Effector memory CD8-positive, alpha-beta T cell (primary cell): ENCODE measurements around the gene BORCS6.

Source experiments
- ATAC-seq: fragments of 150-1000 bp; cut with Tn5 transposase; replicated peaks from 2 replicates; pipeline ENCODE4 v1.10.0; 2021; ENCODE audit warnings: mild to moderate bottlenecking, moderate library complexity
- DNase-seq, 3 experiments: peaks; one replicate each; pipeline ENCODE4 v3.0.0; 2021
- H3K27ac Mint-ChIP-seq, 2 donors: one replicate each; pipeline ENCODE4 v1.8.0; 2022; ENCODE audit warnings: mild to moderate bottlenecking in 2 of 2, mixed read lengths in 2 of 2, moderate library complexity in 2 of 2
- H3K27me3 Mint-ChIP-seq, 2 donors: one replicate each; pipeline ENCODE4 v1.8.0; 2022; ENCODE audit warnings: mixed read lengths in 2 of 2
- H3K36me3 Mint-ChIP-seq: one replicate; pipeline ENCODE4 v1.8.0; 2022; ENCODE audit warnings: mild to moderate bottlenecking, moderate library complexity, mixed read lengths; ENCODE audit not compliant: insufficient read depth
- H3K4me1 Mint-ChIP-seq, 2 donors: one replicate each; pipeline ENCODE4 v1.8.0; 2022; ENCODE audit warnings: low read depth in 2 of 2, mixed read lengths in 2 of 2
- H3K4me3 Mint-ChIP-seq, 2 donors: one replicate each; pipeline ENCODE4 v1.8.0; 2022; ENCODE audit warnings: mild to moderate bottlenecking in 2 of 2, mixed read lengths in 2 of 2, moderate library complexity in 2 of 2
- H3K9me3 Mint-ChIP-seq, 2 donors: one replicate each; pipeline ENCODE4 v1.8.0; 2022; ENCODE audit warnings: mixed read lengths in 2 of 2

BORCS6 gene

DNA sequence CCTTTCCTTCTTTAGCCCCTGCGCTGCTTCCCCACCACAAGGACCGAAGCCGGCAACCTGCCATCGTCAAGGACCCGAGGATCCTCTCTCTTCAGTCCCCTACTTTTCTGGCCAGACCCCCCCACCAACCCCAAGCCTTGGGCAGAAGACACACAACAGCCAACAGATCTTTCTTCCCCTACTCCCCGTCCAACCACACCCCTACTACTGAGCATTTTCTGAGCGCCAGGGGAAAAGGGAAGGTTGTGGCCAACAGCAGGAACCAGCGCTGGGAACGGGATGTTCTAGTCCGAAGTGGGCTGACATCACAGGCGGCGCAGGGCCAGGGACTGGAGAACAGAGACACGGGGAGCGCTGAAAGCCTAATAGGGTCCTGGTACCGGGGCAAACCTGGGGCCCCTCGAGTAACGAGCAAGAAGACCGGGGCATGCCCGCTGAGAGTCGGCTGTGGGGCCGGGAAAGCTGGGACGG is 38.3 kb downstream of the BORCS6 start:
- DNase-seq (peak in 2 of 3 experiments; percentile 39 to 60), ATAC-seq (no peak)
- Mint-ChIP-seq H3K36me3 (no peaks in the 10 kb centered on the region), H3K27ac (no peak overlapping the region), H3K4me3 (no peak overlapping the region), H3K9me3 (no peaks in the 10 kb centered on the region), H3K4me1 (peaks cover 17 to 53% of the 10 kb centered on the region in 2 donors), H3K27me3 (no peaks in the 10 kb centered on the region)

DNA sequence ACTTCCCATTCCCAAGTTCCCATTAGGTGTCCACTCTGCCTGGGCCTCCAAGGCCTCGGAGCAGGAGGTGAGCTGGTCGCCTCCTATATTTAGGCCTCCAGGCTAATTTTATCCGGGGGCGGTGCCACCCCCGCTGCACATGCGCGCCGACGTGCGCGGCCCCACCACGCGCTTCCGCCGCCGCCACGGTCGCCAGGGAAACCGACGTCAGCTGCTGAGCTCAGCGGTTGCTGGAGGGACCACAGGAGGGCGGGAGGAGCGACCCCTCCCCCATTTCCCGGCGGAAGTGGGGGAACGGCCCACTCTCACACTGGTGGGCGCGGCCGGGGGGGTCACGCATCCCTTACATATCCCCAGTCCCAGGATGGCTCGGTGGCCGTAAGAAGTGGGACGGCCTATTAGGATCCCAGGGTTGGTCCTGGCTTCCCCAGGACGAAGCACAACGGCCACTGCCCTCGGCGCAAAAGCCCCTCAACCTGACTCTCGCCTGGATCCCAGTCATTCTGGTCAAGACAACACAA is 38.8 kb downstream of the BORCS6 start:
- H3K27me3 Mint-ChIP-seq: no peaks in the 10 kb centered on the region
- no peaks in the 10 kb centered on the region for H3K9me3 Mint-ChIP-seq
- peaks cover 19 to 54% of the 10 kb centered on the region in 2 donors for H3K4me1 Mint-ChIP-seq
- DNase-seq (peak; percentile 90 to 93 (median 92)), ATAC-seq (peak; percentile 49)
- no peak overlapping the region for H3K27ac Mint-ChIP-seq
- H3K4me3 Mint-ChIP-seq: no peak overlapping the region
- no peaks in the 10 kb centered on the region for H3K36me3 Mint-ChIP-seq

DNA sequence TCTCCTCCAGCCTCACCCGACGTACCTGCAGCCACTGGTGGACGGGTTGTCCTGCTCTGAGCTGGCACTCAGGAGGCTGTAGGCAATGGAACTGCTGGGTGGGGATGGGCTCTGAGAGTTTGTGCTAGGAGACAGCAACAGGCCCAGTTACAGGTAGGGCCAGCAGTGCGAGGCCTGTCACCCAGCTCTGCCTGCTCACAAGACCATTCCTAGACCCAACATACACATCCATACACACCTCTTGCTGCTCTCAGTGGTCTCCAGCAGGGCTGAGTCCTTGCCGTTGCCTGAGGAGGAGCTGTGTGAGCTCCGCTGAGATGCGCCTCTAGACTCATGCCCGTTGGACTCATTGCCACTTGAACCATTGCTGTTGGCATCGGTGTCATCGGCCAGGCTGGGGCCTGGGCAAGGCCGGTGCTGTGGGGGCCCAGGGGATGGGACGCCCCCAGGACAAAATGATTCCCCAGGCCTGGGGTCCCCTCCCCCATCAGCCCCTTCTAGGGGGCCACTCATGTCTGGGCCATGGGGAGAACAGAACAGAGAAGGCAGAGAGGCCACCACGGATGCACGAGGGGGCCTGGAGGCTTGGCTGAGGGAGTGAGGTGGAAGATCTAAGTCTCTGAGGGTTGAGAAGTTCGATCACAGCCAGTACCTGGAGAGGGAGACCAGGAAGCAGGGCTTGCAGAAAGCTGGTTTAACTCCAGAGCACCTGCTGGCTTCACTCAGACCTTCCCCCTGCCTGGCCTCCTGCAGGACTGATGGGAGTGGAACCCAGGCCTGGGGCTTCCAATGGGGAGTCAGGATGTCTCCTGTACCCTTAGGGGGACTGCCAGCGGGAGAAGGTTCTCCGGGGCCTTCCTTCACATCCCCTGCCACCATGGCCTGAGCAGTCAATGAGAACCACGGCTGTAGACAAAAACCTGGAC is 39.5 kb downstream of the BORCS6 start:
- peaks cover 19 to 57% of the 10 kb centered on the region in 2 donors for H3K4me1 Mint-ChIP-seq
- peak in 1 of 3 experiments; percentile 12 for DNase-seq
- H3K27ac Mint-ChIP-seq: no peak overlapping the region
- no peak overlapping the region for H3K4me3 Mint-ChIP-seq
- ATAC-seq: no peak
- H3K36me3 Mint-ChIP-seq: no peaks in the 10 kb centered on the region
- H3K27me3 Mint-ChIP-seq: no peaks in the 10 kb centered on the region
- H3K9me3 Mint-ChIP-seq: no peaks in the 10 kb centered on the region

DNA sequence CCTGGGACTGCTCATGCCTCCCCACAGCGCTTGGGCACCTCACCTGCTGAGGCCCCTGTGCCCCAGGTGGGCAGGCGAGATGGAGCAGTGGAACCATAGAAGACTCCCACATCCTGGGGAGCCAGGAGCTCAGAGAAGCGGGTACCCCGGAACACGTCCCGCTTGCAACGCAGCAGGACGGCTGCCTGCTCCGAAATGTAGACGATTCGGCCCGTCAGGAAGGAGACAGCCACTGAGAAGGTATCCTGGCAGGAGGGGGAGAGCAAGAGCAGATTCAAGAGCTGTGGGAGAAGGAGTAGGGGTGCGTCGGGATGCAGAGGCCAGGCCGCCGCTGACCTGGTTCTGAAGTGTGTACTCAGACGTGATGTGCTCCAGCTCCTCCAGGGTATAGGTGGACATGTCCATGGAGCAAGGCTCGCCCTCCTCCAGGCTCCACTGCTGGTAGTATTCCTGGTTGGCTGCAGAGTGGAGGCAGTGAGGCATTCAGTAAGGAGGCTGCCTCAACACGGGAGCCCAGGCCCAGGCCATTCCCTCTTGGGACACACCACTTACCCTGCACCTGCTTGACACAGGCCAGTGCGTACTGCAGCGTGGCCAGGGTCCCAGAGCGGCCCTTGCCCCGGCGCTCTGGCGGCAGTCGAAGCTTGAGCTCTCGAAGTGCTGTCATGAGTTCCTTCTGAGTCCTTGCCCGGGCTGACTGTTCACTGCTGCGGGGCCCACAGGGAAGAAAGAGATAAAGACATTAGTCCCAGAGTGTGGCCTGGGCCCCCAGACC is 40.4 kb downstream of the BORCS6 start:
- ATAC-seq (no peak), DNase-seq (no peak)
- no peaks in the 10 kb centered on the region for H3K27me3 Mint-ChIP-seq
- H3K4me3 Mint-ChIP-seq: no peak overlapping the region
- H3K9me3 Mint-ChIP-seq: no peaks in the 10 kb centered on the region
- H3K4me1 Mint-ChIP-seq: peaks cover 19 to 57% of the 10 kb centered on the region in 2 donors
- H3K36me3 Mint-ChIP-seq: no peaks in the 10 kb centered on the region
- no peak overlapping the region for H3K27ac Mint-ChIP-seq

DNA sequence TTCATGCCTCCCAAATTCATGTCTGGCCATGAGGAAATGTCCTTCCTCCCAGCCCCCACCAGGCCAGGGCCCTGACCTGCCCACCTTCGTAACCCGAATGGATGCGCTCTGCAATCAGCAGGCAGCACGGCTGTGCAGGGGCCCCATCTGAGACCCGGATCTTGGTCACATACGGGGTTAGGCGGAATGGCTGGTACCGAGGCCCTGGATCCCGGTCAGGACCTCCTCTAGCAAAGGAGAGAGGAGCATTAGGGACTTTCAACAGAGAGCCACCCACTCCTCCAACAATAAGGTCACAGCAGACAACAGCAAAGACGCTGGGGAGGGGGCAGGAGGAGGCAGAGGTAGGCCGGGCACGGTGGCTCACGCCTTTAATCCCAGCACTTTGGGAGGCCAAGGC is 41.4 kb downstream of the BORCS6 start:
- no peaks in the 10 kb centered on the region for H3K27me3 Mint-ChIP-seq
- DNase-seq (peak in 1 of 3 experiments; percentile 8), ATAC-seq (no peak)
- H3K36me3 Mint-ChIP-seq: no peaks in the 10 kb centered on the region
- peak overlapping the region in 1 of 2 donors; percentile 58 for H3K4me3 Mint-ChIP-seq
- no peak overlapping the region for H3K27ac Mint-ChIP-seq
- H3K9me3 Mint-ChIP-seq: no peaks in the 10 kb centered on the region
- peaks cover 19 to 59% of the 10 kb centered on the region in 2 donors for H3K4me1 Mint-ChIP-seq

DNA sequence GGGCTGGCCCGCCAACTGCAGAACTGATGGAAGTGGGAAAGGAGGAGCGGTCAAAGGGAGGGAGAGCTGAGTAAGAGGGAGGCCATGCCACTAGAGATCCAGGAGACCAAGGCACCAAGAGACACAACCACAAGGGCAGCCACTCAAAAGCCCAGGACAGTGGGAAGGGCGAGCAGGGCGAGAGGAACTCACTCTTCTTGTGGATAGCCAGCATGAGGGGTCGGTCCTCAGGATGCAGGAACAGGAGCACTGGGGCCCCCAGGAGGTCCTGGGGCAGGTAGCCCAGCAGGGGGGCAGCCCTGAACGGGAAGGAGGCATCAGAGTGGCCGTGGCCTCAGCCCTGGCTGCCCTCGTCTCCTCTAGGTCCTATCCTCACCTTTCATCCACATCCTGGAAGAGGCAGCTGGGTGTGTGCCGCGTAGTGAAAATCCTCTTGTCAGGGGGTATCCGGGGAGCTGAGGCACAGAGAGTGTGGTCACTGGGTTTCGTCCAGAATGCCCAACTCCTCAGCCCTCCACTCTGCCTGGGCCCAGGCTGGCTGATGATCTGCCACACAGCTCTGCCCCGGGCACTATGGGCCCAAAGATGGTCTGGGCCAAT is 42.1 kb downstream of the BORCS6 start:
- Mint-ChIP-seq H3K9me3 (no peaks in the 10 kb centered on the region), H3K36me3 (no peaks in the 10 kb centered on the region), H3K27me3 (no peaks in the 10 kb centered on the region), H3K4me1 (peaks cover 19 to 52% of the 10 kb centered on the region in 2 donors), H3K4me3 (peak overlapping the region in 1 of 2 donors; percentile 74), H3K27ac (peak overlapping the region in 1 of 2 donors; percentile 79)
- ATAC-seq (no peak), DNase-seq (no peak)

DNA sequence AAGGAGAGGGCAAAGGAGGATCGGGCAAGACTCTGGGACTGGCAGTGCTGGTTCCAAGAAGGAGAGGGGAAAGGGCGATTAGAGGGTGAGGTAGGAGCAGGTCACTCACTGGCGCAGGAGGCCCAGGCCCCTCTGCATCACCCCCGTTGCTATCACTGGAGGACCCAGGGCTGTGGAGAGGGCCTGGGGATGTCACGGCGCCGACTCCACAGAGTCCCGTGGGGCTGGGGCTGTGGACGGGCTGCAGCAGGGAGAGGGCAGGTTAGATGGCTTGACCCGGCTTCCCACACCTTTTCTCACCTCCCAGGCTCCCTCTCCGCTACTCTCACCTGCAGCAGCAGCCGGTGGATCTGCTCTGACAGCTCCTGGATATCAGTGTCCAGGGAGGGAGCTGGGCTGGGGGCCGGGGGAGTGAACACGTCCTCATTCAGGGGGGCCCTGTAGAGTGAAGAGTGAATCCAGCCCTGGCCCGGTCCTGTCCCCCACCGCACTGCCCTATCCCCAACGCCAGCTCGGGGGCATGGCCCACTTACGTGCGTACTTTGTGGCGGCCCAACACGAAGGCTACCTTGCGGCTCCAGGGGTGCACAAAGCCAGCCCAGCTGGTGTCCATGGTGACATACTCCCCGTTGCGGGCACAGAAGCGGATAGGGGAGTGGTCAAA is 42.7 kb downstream of the BORCS6 start:
- H3K4me3 Mint-ChIP-seq: peak overlapping the region in 1 of 2 donors; percentile 74
- H3K27me3 Mint-ChIP-seq: no peaks in the 10 kb centered on the region
- H3K27ac Mint-ChIP-seq: peak overlapping the region in 1 of 2 donors; percentile 84
- DNase-seq (no peak), ATAC-seq (no peak)
- no peaks in the 10 kb centered on the region for H3K36me3 Mint-ChIP-seq
- peaks cover 19 to 46% of the 10 kb centered on the region in 2 donors for H3K4me1 Mint-ChIP-seq
- no peaks in the 10 kb centered on the region for H3K9me3 Mint-ChIP-seq

DNA sequence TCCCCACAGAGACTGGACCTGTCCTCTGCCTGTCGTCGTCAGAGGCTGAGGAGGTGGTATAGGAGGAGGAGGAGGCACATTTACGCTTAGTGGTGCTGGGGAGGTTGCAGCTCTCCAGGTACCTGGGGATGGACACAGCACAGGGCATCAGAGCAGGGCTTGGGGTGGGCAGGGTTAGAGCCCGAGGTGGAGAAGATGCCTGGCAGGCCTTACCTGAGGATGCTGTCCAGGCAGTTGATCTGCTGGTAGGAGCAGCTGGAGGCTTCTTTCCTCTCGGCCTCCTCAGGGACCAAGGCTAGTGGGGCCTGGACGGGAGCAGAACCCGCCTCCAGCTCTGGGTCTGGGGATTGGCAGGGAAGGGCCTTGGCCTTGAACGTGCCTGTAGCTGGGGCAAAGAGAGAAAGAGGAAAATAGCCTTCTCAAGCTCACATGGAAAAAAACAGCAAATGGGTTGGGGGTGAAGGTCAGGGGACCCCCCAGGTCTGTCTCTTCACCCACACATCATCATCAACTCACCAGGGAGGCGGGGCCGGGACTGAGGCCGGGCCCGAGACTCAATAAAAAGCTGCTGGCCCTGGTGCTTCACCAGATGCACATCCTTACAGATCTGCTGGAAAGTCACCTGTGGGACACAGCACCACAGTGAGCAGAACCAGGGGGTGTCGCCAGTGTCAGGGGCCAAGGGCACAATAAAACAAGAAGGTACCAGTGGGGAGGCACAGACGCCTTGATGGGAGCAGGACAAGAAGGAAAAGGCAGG is 43.4 kb downstream of the BORCS6 start:
- Mint-ChIP-seq H3K27ac (peak overlapping the region in 1 of 2 donors; percentile 84), H3K4me3 (peak overlapping the region in 1 of 2 donors; percentile 74), H3K36me3 (no peaks in the 10 kb centered on the region)

DNA sequence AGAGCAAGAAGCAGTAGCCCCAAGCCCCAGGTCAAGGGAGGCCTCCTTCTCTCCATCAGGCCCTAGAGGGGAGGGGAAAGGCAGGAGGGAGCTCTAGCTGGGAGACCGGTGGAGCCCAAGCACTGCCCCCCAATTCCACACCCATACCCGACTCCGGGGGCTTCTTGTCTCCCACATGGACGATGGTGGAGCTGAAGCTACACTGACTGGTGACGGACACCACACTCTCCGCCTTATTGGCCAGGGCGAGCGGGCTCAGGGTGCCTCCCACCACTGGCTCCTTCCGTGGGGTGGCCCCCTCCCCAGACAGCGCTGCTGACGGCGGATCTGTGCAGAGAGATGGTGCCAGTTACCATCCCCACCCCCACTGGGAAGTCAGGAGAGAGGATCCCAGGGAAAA is 44.2 kb downstream of the BORCS6 start:
- ATAC-seq (no peak), DNase-seq (peak in 1 of 3 experiments; percentile 6)
- Mint-ChIP-seq H3K27me3 (no peaks in the 10 kb centered on the region), H3K27ac (peak overlapping the region in 1 of 2 donors; percentile 84), H3K36me3 (no peaks in the 10 kb centered on the region), H3K4me3 (peak overlapping the region in 1 of 2 donors; percentile 74), H3K9me3 (no peaks in the 10 kb centered on the region), H3K4me1 (peaks cover 10 to 35% of the 10 kb centered on the region in 2 donors)

More for the DNA sequence above, 43.4 kb downstream of the BORCS6 start:
- Mint-ChIP-seq H3K4me1 (peaks cover 14 to 42% of the 10 kb centered on the region in 2 donors), H3K27me3 (no peaks in the 10 kb centered on the region), H3K9me3 (no peaks in the 10 kb centered on the region)
- no peak for ATAC-seq
- peak in 1 of 3 experiments; percentile 9 for DNase-seq

DNA sequence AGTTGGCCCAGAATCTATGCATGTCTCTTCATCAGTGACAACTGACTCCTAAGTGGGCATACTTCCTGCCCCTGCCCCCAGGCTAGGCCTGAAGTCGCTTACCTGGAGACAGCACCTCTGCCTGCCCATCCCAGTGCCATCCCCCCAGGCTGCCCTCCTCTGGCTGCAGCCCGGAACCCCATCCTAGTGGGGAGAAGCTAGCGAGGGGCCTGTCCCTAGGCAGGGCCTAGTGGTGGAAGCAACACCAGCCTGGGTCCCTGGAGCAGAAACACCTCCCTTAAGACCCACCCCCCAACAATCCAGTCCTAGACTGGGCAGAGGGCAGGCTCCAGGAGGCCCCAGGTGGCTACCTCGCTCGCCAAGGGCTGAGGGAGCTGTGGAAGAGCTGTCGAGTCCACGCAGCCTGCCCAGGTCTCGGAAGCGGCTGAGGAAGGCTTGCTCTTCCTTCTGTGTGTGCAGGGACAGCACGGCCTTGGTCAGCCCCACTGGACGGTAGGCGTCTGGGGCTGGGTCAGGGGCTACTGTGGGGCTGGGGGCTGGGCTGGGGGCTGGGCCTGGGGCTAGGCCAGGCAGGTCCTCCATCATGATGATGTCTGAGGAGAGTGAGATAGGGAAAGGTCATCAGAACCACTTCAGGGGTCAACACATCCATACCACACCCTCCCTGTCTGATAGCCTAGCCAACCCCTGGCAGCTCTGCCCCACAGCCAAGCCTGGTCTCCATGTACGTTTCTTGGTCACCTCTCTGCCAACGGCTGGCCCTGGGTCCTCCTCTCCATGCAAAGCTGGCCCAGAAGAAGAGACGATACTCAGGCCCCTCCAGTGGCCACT is 45.4 kb downstream of the BORCS6 start:
- H3K36me3 Mint-ChIP-seq: no peaks in the 10 kb centered on the region
- no peaks in the 10 kb centered on the region for H3K27me3 Mint-ChIP-seq
- peak; percentile 6 for ATAC-seq
- no peaks in the 10 kb centered on the region for H3K9me3 Mint-ChIP-seq
- peak overlapping the region in 1 of 2 donors; percentile 74 for H3K4me3 Mint-ChIP-seq
- peak overlapping the region in 1 of 2 donors; percentile 80 for H3K27ac Mint-ChIP-seq
- H3K4me1 Mint-ChIP-seq: peaks cover 6 to 28% of the 10 kb centered on the region in 2 donors
- peak in 2 of 3 experiments; percentile 16 to 23 for DNase-seq

DNA sequence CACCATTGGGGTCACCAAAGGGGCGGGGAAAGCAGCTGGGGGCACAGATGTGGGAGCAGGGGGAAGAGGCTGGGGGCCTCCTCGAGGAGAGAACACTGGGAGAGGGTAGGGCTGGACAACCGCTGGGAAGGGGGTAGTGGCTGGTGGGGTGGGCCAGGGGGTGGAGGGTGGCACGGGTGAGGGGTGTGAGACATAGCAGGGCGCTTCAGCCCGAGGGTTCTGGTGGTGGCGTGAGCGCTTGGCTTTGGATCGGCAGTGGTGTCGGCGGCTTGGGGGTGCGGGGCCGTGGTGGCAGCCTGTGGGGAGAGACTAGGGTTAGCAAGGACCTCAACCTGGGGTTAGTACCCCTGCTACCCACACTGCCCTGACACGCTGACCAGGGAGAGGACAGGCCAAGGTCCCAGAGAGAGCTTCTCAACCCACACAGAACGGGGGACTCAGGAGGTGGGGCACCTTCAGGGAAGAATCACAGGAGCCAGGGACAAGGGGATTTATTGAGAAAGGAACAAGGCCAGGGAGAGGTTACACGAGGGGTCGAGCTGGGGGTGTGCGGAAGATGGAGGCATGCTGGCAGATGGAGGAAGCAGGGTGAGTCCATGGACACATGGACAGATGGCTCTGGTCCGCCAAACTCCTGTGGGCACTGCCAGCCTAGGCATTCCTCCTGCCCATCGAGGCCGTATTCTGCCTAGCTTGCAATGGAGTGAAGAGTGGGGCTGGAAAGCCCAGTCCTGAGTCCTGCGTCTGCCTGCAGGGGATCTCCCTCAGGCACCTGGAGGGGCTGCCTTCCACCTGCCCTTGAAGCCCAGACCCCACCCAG is 46.2 kb downstream of the BORCS6 start:
- H3K9me3 Mint-ChIP-seq: no peaks in the 10 kb centered on the region

More for the DNA sequence above, 46.2 kb downstream of the BORCS6 start:
- DNase-seq (peak in 2 of 3 experiments; percentile 28 to 30), ATAC-seq (peak; percentile 1)
- H3K4me1 Mint-ChIP-seq: peaks cover 6 to 23% of the 10 kb centered on the region in 2 donors
- peak overlapping the region; percentile 41 to 64 for H3K4me3 Mint-ChIP-seq
- no peaks in the 10 kb centered on the region for H3K27me3 Mint-ChIP-seq
- H3K27ac Mint-ChIP-seq: peak overlapping the region in 1 of 2 donors; percentile 80
- no peaks in the 10 kb centered on the region for H3K36me3 Mint-ChIP-seq
